Sigmoid colon (tissue), 4 donors: Measurements from ENCODE around the gene TSNAXIP1.

Experiments
- EP300 ChIP-seq, 4 donors: sonication (generic); formaldehyde crosslinking; IDR thresholded peaks; one replicate each; pipeline ENCODE4 v1.6.1; 2017; ENCODE audit warnings: antibody characterized with exemption in 4 of 4
- POLR2A ChIP-seq, 2 donors: fragments of 450-650 bp; IDR thresholded peaks; one replicate each; pipeline ENCODE4 v1.6.1; 2016; ENCODE audit warnings: antibody characterized with exemption in 2 of 2, mild to moderate bottlenecking in 2 of 2, moderate library complexity in 2 of 2
- POLR2AphosphoS5 ChIP-seq, 4 donors: sonication (generic); formaldehyde crosslinking; IDR thresholded peaks; one replicate each; pipeline ENCODE4 v1.6.1; 2017; ENCODE audit warnings: antibody characterized with exemption in 4 of 4
- TF ChIP-seq, protein P1 (sequence below), 4 experiments: fragments of 450-650 bp in 3 of 4; fragments of 200-600 bp in 1 of 4; IDR thresholded peaks; one replicate each; pipeline ENCODE4 v1.5.1; 2016 to 2019; ENCODE audit warnings: antibody characterized with exemption in 4 of 4, mild to moderate bottlenecking in 3 of 4, moderate library complexity in 2 of 4

DNA sequence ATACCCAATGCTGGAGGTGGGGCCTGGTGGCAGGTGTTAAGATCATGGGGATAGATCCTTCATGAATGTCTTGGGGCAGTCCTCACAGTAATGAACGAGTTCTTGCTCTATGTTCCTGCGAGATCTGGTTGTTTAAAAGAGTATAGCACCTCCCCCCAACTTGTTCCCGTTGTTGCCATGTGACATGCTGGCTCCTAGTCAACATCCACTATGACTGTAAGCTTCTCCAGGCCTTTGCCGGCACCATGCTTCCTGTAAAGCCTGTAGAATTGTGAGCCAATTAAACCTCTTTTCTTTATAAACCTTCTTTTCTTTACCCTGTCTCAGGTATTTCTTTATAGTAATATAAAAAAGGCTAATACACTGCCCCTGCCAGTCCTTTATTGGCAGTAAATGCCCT is 33.6 kb upstream of the TSNAXIP1 start:
- TF ChIP-seq, protein P1, sequence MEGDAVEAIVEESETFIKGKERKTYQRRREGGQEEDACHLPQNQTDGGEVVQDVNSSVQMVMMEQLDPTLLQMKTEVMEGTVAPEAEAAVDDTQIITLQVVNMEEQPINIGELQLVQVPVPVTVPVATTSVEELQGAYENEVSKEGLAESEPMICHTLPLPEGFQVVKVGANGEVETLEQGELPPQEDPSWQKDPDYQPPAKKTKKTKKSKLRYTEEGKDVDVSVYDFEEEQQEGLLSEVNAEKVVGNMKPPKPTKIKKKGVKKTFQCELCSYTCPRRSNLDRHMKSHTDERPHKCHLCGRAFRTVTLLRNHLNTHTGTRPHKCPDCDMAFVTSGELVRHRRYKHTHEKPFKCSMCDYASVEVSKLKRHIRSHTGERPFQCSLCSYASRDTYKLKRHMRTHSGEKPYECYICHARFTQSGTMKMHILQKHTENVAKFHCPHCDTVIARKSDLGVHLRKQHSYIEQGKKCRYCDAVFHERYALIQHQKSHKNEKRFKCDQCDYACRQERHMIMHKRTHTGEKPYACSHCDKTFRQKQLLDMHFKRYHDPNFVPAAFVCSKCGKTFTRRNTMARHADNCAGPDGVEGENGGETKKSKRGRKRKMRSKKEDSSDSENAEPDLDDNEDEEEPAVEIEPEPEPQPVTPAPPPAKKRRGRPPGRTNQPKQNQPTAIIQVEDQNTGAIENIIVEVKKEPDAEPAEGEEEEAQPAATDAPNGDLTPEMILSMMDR (IDR thresholded peaks at IDR 0.05), result no peak
- TF ChIP-seq POLR2AphosphoS5 (IDR thresholded peaks at IDR 0.05), result peak in 1 of 4 donors; percentile 48
- TF ChIP-seq EP300 (IDR thresholded peaks at IDR 0.05), result no peak
- TF ChIP-seq POLR2A (IDR thresholded peaks at IDR 0.05), result no peak
